Retina (tissue), 1 donor: ENCODE measurements around the gene SNX20.

ENCODE experiments used
- DNase-seq: peaks from one replicate; pipeline ENCODE4 v3.0.0-alpha.2; 2016

SNX20 gene, protein sequence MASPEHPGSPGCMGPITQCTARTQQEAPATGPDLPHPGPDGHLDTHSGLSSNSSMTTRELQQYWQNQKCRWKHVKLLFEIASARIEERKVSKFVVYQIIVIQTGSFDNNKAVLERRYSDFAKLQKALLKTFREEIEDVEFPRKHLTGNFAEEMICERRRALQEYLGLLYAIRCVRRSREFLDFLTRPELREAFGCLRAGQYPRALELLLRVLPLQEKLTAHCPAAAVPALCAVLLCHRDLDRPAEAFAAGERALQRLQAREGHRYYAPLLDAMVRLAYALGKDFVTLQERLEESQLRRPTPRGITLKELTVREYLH

GRCh38 chr16:50681021-50681885 lies at the start of gene SNX20:
SNX20 (minus strand) TSS chr16:50681312; CDS start chr16:50677526, 3,786 bp downstream.
- no peak for DNase-seq

DNA sequence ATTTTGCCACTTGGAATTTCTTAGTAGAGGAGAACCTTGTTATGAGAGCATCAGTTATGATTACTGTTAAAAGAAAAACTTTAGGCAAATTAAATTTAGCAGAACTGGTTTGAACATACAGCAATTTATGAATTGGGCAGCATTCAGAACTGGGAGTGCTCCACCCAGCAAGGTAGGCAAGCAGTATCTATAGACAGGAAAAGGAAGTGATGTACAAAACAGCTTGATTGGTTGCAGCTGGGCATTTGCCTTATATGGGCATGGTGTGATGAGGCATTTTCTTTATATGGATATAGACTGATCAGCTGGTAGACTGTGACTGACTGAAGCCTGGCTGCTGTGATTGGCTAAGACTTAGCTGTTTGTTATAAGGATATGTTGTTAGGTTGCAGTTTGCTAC lies 43.2 kb upstream of the SNX20 start:
- no peak for DNase-seq

DNA sequence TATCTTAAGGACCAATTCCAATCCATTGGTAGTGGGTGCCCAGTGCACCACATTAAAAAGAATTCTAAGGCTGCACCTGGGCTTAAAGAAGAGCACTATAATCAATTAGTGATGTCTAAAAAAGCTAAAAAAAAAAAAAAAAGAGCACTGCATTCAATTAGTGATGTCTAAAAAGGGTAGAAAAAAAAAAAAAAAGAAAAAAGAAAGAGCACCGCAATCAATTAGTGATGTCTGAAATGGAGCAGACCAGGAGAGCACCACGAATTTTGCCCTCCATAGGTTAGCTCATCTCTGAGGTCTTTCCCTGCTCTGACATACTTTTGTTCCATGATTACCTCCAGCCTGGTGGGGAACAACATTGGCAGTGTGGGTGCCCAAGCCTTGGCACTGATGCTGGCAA lies 41.8 kb upstream of the SNX20 start:
- no peak for DNase-seq

GRCh38 chr16:50722405-50722737 lies 41.3 kb upstream of the SNX20 start:
- DNase-seq: no peak

DNA sequence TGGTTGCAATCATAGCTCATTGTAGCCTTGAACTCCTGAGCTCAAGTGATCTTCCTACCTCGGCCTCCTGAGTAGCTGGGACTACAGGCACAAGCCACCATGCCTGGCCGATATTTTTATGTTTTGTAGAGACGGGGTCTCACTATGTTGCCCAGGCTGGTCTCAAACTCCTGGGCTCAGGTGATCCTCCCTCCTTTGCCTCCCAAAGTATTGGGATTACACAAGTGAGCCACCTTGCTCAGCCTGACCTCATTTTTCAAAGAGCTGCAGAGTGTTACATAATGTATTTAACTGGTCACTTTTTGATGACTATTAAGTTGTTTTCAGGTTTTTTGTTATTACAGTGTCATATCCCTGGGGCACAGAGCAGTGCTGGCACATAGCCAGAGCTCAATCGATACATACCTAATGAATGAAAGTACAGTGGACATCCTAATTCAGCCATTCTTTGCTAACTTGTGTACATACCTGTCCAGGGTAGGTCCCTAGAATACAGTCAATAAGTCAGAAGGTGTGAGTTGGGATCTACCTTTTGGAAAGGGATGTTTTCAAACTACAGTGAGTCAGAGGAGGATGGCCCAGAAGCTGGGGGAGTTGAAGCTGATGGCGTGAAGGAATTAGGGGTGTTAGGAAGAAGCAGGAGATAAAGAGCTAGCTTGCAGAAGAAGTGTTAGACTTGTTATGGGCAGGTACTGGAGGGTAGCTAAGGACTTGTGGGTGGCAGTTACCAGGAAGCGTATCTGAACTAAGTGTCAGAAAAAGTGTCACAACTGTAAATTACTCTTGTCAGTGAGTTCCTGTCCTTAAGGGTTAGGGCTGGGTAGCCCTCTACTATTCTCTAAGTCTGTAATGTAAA lies 40.7 kb upstream of the SNX20 start:
- DNase-seq: no peak

DNA sequence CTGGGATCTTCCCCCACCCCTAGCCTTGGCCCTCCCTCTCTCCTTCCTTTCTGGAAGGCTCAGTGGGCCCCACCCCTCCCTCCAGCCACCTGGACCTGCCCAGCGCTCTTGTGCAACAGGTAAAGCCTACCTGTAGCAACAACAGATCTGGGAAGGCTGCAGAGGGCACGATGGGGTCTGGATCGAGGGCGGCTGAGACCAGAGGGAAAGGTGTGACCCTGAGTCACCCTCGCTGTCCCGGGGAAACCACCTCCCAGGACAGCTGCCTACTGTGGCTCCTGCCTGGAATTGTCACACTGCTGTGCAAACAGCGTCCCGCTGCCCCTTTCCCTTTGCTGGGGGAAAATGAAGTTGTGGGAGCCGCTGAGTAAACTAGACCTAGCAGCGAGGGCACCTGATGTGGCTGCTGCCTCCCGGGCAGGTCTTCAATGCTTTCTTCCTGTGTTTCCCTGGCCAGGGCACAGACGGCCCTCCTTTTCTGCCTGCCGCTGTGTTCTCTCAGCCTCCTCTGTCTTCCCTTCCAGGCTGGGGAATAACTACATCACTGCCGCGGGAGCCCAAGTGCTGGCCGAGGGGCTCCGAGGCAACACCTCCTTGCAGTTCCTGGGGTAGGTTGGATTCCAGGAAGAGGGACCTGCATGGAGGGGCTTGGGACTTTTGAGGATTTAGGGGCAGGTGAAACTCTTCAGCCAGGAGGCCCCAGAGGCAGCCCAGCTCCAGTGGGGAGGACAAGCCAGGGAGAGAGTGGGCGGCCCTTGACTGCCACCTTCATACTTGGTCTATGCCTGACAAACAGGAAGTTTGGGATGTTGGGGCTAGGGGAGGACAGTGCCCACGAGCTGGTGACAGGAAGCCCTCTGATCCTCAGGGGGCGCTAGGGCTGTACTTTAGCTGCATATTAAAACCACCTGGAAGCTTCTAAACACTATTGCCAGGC lies 38.6 kb upstream of the SNX20 start:
- DNase-seq: no peak

- no peak for DNase-seq
Measured at GRCh38 chr16:50718761-50719400, 37.8 kb upstream of the SNX20 start.

- no peak for DNase-seq
Measured at GRCh38 chr16:50718061-50718760, 37.1 kb upstream of the SNX20 start.

- no peak for DNase-seq
Measured at GRCh38 chr16:50717494-50717893, 36.4 kb upstream of the SNX20 start.

DNA sequence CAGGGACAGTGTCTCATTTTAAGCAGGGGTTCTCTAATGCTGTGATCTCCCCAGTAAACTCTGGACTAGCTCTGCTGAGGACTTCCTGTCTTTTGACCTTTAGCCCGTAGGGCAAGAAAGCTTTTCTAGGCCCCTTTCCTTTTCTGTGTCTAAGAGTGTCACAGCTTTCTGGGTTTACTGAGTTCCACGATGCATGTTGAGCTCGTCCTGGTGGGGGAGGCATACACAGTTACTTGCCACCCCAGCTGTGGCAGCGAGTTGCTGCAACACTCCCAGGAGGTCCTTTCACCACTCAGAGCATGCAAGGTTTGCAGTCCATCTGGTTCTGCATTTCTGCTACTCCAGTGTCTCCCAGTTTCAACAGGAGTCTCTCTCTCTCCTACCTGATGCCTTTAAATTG lies 36.0 kb upstream of the SNX20 start:
- no peak for DNase-seq

- no peak for DNase-seq
Measured at GRCh38 chr16:50712956-50713355, 31.8 kb upstream of the SNX20 start.

- no peak for DNase-seq
Measured at GRCh38 chr16:50712560-50712898, 31.4 kb upstream of the SNX20 start.

- no peak for DNase-seq
Measured at GRCh38 chr16:50711862-50712559, 30.9 kb upstream of the SNX20 start.

DNA sequence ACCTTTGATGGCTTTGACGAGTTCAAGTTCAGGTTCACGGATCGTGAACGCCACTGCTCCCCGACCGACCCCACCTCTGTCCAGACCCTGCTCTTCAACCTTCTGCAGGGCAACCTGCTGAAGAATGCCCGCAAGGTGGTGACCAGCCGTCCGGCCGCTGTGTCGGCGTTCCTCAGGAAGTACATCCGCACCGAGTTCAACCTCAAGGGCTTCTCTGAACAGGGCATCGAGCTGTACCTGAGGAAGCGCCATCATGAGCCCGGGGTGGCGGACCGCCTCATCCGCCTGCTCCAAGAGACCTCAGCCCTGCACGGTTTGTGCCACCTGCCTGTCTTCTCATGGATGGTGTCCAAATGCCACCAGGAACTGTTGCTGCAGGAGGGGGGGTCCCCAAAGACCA lies 29.9 kb upstream of the SNX20 start:
- DNase-seq: no peak

DNA sequence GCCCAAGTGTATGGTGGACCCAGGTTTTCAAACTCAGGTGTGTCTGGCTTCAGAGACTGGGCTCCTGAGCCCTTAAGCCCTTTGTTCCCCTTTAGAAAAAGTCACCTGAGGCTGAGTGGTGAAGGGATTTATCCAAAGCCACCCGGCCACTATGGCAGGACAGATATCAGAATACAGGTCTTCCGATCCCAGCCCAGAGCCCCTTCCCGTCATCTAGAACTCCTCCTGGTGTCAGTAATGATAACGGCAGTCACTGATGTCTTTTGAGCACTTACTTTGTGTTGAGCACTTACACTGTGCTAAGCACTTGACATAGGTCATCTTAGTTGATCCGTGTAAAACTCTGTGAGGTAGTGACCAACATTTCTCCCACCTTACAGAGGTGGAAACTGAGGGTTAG lies 28.9 kb upstream of the SNX20 start:
- no peak for DNase-seq

DNA sequence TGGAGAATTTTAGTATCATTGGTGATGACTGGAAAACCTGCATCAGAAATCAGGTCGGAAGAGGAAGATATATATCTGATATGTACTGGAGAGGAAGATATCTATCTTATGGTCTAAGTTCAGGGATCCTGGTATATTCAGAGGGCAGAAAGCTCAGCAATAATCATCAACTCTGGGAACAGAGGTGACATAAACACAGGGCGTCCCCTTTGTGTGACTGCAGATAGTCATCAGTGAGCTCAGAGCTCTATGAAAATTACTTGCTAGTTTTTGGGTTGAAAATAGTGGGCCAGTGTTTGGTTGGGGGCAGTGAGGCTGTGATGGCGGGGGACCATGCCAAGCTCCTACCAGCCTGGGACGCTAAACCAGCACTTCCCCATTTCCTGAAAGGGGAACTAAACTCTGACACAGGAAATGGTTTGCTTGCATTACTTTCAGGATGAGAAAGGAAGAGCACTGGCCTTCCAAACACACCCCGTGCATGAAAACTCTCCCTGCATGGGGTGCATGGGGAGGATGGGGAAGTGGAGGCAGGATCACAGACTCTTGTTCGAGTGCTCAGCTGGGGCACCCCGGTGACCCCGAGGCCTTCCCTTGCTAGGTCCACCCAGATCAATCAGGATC lies 28.1 kb upstream of the SNX20 start:
- no peak for DNase-seq

- DNase-seq: no peak
Measured at GRCh38 chr16:50708373-50709060, 27.4 kb upstream of the SNX20 start.

DNA sequence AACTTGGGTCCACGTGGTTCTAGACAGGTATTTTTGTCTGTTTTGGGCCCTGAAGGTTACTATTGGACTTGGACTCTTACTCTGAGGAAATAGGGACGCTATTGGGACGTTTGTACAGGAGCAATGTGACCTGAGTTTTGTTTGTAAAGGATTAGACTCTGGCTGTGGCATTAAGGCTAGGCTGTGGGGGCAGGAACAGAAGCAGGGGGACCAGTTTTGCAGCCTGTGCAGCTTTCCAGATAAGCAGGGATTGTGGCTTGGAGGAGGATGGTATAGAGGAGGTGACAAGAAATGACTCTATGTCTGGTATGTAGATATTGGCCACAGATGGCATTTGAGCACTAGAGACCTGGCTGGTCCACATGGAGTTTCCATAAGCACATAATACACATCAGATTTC lies 25.1 kb upstream of the SNX20 start:
- no peak for DNase-seq

GRCh38 chr16:50705436-50706110 lies 24.5 kb upstream of the SNX20 start:
- no peak for DNase-seq
